Tibial artery (tissue), 4 donors: ENCODE data around the gene DTYMK.

Experiments
- DNase-seq, 2 donors: peaks; one replicate each; pipeline ENCODE4 v3.0.0-alpha.2; 2019
- H3K27ac ChIP-seq, 2 donors: fragments of 200-600 bp; sonication (generic) in 1 of 2; 1 replicate in 1 of 2; 2 replicates in 1 of 2; pipeline ENCODE4 v1.5.1; 2018 to 2019; ENCODE audit warnings: mild to moderate bottlenecking in 1 of 2
- H3K27me3 ChIP-seq, 2 donors: fragments of 200-600 bp; sonication (generic) in 1 of 2; one replicate each; pipeline versions ENCODE4 v1.5.1 to v1.6.0; 2016 to 2019
- H3K36me3 ChIP-seq, 3 donors: fragments of 200-600 bp; sonication (generic) in 2 of 3; one replicate each; pipeline ENCODE4 v1.5.1; 2016 to 2019; ENCODE audit warnings: mild to moderate bottlenecking in 2 of 3
- H3K4me1 ChIP-seq, 4 donors: fragments of 200-600 bp; sonication (generic) in 2 of 4; 1 replicate in 3 of 4; 2 replicates in 1 of 4; pipeline ENCODE4 v1.5.1; 2016 to 2019
- H3K4me3 ChIP-seq, 2 donors: fragments of 200-600 bp; sonication (generic) in 1 of 2; 1 replicate in 1 of 2; 2 replicates in 1 of 2; pipeline ENCODE4 v1.5.1; 2018 to 2019; ENCODE audit warnings: mild to moderate bottlenecking in 2 of 2
- H3K9me3 ChIP-seq, 3 donors: fragments of 200-600 bp; sonication (generic) in 1 of 3; one replicate each; pipeline ENCODE4 v1.5.1; 2016 to 2019
- CTCF ChIP-seq, 2 experiments: fragments of 200-600 bp in 1 of 2; fragments of 450-650 bp in 1 of 2; IDR thresholded peaks; one replicate each; pipeline ENCODE4 v1.5.1; 2017 to 2019; ENCODE audit warnings: antibody characterized with exemption in 2 of 2, mild to moderate bottlenecking in 1 of 2, moderate library complexity in 1 of 2
- intact Hi-C: fragments of 100-400 bp; cut with DNase I; formaldehyde crosslinking; loops from one replicate; pipeline ENCODE4 v1.15.0; 2023; ENCODE audit warnings: low total_unique reads

Gene DTYMK

GRCh38 chr2:241637018-241637794, 49.4 kb downstream of the DTYMK start, which contains the start of the genes ATG4B and THAP4:
ATG4B (plus strand) TSS chr2:241637693; CDS start chr2:241637715, 22 bp downstream.
THAP4 (minus strand) TSS chr2:241637158; CDS start chr2:241637017, 141 bp downstream.
- Histone ChIP-seq H3K27me3 (no peaks in the 10 kb centered on the region), H3K4me3 (peak within 1 kb of the TSS; percentile 72 to 77), H3K36me3 (peaks cover 14 to 23% (median 16%) of the 10 kb centered on the region in 3 donors), H3K4me1 (peaks cover 0 to 50% (median 38%) of the 10 kb centered on the region in 4 donors), H3K27ac (peak within 1 kb of the TSS; percentile 94 to 99), H3K9me3 (no peaks in the 10 kb centered on the region)
- intact Hi-C loops = loop anchor here (1.0 to 10.0 kb wide), 4 partner anchors 50 to 282 kb away; partner anchors contain the start of genes DTYMK, FARP2 and STK25
- peak in 1 of 2 experiments; percentile 5 for TF ChIP-seq CTCF (IDR thresholded peaks at IDR 0.05)
- peak; percentile 78 to 91 for DNase-seq

- Histone ChIP-seq H3K9me3 (no peaks in the 10 kb centered on the region), H3K4me3 (peak overlapping the region; percentile 72 to 77), H3K36me3 (peaks cover 17 to 30% (median 23%) of the 10 kb centered on the region in 3 donors), H3K27me3 (no peaks in the 10 kb centered on the region), H3K4me1 (peaks cover 0 to 45% (median 38%) of the 10 kb centered on the region in 4 donors), H3K27ac (peak overlapping the region; percentile 94 to 99)
- intact Hi-C loops = loop anchor here (1.0 to 10.0 kb wide), 4 partner anchors 50 to 282 kb away; partner anchors contain the start of genes DTYMK, FARP2 and STK25
- DNase-seq = peak in 1 of 2 donors; percentile 24
- TF ChIP-seq CTCF (IDR thresholded peaks at IDR 0.05) = no peak
Measured at GRCh38 chr2:241636182-241637017, 50.2 kb downstream of the DTYMK start.

GRCh38 chr2:241635756-241636155, 50.9 kb downstream of the DTYMK start:
- H3K4me1 ChIP-seq = peaks cover 0 to 44% (median 37%) of the 10 kb centered on the region in 4 donors
- no peak for DNase-seq
- H3K9me3 ChIP-seq = no peaks in the 10 kb centered on the region
- TF ChIP-seq CTCF (IDR thresholded peaks at IDR 0.05) = no peak
- peak overlapping the region; percentile 94 to 99 for H3K27ac ChIP-seq
- intact Hi-C loops = loop anchor here (2.0 to 10.0 kb wide), 3 partner anchors 51 to 281 kb away; partner anchors contain the start of genes DTYMK, FARP2 and STK25
- H3K4me3 ChIP-seq = peak overlapping the region; percentile 72 to 77
- no peaks in the 10 kb centered on the region for H3K27me3 ChIP-seq
- peaks cover 17 to 37% (median 28%) of the 10 kb centered on the region in 3 donors for H3K36me3 ChIP-seq

- Histone ChIP-seq H3K4me1 (peaks cover 0 to 27% (median 24%) of the 10 kb centered on the region in 4 donors), H3K9me3 (no peaks in the 10 kb centered on the region), H3K27ac (no peak overlapping the region), H3K4me3 (no peak overlapping the region), H3K27me3 (no peaks in the 10 kb centered on the region), H3K36me3 (peaks cover 17 to 43% (median 28%) of the 10 kb centered on the region in 3 donors)
- no peak for TF ChIP-seq CTCF (IDR thresholded peaks at IDR 0.05)
- intact Hi-C loops = loop anchor here (10.0 kb wide), 2 partner anchors 129 to 279 kb away; partner anchors contain the start of genes FARP2 and STK25
- no peak for DNase-seq
Measured at GRCh38 chr2:241633561-241633960, 53.1 kb downstream of the DTYMK start.
